Brain microvascular endothelial cell (primary cell): ENCODE results near the gene ZNF70.

Experiments used
- DNase-seq: peaks from one replicate; pipeline ENCODE4 v3.0.0-alpha.2; 2020
- H3K27ac ChIP-seq: fragments of 250-450 bp; sonication (Bioruptor Pico); 2 replicates; pipeline ENCODE4 v1.5.1; 2020; ENCODE audit warnings: mild to moderate bottlenecking, moderate library complexity
- H3K27me3 ChIP-seq: fragments of 250-450 bp; sonication (Bioruptor Pico); replicated peaks from 2 replicates; pipeline ENCODE4 v1.5.1; 2020; ENCODE audit warnings: mild to moderate bottlenecking
- H3K36me3 ChIP-seq: fragments of 250-450 bp; sonication (Bioruptor Pico); replicated peaks from 2 replicates; pipeline ENCODE4 v1.5.1; 2020; ENCODE audit warnings: mild to moderate bottlenecking
- H3K4me3 ChIP-seq: 2 replicates; pipeline ENCODE4 v1.5.1; 2011; ENCODE audit warnings: low read depth, mild to moderate bottlenecking, control low read depth, low read length, moderate library complexity
- in situ Hi-C: cut with HindIII; loops from 2 replicates; pipeline ENCODE4 v1.10.0; 2017; ENCODE audit warnings: low sequenced_read_pairs, low pct_ligation_motif_present
- TF ChIP-seq, protein P1 (sequence below): IDR thresholded peaks from 2 replicates; pipeline ENCODE4 v1.5.1; 2011; ENCODE audit warnings: low read depth, mild to moderate bottlenecking, moderate library complexity, low read length, control low read depth, inconsistent platforms; ENCODE audit errors: missing control alignments

Gene ZNF70

DNA sequence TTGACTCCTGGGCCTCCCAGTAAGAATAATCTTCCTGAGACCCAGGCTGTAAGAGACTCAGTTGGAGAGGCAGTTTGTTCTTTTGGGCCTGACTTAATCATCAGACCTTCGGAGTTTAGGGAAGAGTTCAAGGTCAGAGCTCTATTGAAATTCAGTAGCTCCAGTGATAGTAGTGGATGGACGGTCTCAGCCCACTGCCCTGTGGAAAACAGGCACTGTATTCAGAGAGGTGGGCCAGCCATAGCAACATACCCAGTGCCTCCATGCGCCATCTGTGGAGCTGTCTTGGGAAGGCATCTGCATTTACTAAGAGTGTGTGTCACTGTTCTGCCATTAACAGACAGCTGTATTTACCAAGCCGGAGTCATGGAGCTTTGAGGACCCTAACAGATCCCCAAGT, 38.7 kb upstream of the ZNF70 start:
- no peak for DNase-seq
- TF ChIP-seq, protein P1, sequence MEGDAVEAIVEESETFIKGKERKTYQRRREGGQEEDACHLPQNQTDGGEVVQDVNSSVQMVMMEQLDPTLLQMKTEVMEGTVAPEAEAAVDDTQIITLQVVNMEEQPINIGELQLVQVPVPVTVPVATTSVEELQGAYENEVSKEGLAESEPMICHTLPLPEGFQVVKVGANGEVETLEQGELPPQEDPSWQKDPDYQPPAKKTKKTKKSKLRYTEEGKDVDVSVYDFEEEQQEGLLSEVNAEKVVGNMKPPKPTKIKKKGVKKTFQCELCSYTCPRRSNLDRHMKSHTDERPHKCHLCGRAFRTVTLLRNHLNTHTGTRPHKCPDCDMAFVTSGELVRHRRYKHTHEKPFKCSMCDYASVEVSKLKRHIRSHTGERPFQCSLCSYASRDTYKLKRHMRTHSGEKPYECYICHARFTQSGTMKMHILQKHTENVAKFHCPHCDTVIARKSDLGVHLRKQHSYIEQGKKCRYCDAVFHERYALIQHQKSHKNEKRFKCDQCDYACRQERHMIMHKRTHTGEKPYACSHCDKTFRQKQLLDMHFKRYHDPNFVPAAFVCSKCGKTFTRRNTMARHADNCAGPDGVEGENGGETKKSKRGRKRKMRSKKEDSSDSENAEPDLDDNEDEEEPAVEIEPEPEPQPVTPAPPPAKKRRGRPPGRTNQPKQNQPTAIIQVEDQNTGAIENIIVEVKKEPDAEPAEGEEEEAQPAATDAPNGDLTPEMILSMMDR = peak; percentile 26
- Histone ChIP-seq H3K4me3 (no peak overlapping the region), H3K27ac (no peak overlapping the region), H3K27me3 (no peaks in the 10 kb centered on the region), H3K36me3 (peaks cover 17% of the 10 kb centered on the region)
- in situ Hi-C loops = no loop called here

DNA sequence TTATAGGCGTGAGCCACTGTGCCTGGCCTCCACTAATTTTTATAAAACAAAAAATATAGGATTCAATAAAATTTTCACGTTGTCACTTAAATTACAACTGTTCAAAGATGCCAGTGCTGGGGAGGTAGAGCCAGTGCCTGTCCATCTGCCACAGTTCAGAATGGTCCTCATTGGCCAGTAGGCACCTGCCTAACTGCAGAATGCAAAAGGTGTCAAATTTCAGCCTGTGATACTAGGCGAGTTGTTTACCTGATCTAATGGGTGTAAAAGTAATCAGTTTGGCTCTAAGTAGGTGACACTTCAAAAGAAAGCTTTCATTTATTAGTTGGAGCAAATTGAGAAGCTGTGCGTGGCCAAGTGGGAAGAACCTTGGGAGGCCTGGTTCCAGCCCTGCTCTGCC, 38.2 kb upstream of the ZNF70 start:
- Histone ChIP-seq H3K27ac (no peak overlapping the region), H3K36me3 (peaks cover 12% of the 10 kb centered on the region), H3K27me3 (no peaks in the 10 kb centered on the region), H3K4me3 (no peak overlapping the region)
- TF ChIP-seq, protein P1 = no peak
- no peak for DNase-seq
- in situ Hi-C loops = no loop called here

DNA sequence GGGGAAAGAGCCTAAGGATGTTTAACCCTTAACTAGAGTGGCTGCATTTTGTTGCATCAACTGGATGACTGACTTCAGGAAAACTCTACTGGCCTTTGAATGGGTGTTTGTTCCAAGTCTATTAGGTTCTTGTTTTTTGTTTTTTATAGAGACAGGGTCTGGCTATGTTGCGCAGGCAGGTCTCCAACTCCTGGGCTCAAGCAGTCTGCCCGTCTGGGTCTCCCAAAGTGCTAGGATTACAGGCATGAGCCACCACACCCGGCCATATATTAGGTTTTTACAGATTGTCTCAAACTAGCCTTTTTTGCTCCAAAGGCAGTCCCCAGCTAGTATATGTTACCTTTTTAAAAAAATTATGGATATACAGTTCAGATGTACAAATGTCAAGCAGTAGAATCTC, 37.0 kb upstream of the ZNF70 start:
- no peaks in the 10 kb centered on the region for H3K27me3 ChIP-seq
- DNase-seq = no peak
- TF ChIP-seq, protein P1 = no peak
- in situ Hi-C loops = no loop called here
- peak overlapping the region; percentile 89 for H3K4me3 ChIP-seq
- H3K36me3 ChIP-seq = peaks cover 3% of the 10 kb centered on the region
- no peak overlapping the region for H3K27ac ChIP-seq

DNA sequence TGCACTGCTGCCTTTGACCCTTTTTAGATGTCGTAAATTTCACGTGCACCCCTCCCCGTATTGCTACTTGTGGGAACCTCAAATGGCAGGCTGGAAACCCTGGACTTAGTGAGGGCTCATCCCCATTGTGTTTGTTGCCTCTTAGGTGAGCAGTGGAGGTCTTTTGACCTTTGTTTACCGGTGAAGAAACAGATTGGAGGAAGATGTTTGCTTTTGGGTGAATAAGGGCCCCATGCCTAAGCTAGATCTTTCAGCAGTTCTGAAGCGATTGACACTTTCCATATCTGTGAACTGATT, 36.6 kb upstream of the ZNF70 start:
- Histone ChIP-seq H3K4me3 (peak overlapping the region; percentile 89), H3K36me3 (peaks cover 3% of the 10 kb centered on the region), H3K27ac (peak overlapping the region; percentile 94), H3K27me3 (no peaks in the 10 kb centered on the region)
- TF ChIP-seq, protein P1 = no peak
- in situ Hi-C loops = no loop called here
- no peak for DNase-seq

DNA sequence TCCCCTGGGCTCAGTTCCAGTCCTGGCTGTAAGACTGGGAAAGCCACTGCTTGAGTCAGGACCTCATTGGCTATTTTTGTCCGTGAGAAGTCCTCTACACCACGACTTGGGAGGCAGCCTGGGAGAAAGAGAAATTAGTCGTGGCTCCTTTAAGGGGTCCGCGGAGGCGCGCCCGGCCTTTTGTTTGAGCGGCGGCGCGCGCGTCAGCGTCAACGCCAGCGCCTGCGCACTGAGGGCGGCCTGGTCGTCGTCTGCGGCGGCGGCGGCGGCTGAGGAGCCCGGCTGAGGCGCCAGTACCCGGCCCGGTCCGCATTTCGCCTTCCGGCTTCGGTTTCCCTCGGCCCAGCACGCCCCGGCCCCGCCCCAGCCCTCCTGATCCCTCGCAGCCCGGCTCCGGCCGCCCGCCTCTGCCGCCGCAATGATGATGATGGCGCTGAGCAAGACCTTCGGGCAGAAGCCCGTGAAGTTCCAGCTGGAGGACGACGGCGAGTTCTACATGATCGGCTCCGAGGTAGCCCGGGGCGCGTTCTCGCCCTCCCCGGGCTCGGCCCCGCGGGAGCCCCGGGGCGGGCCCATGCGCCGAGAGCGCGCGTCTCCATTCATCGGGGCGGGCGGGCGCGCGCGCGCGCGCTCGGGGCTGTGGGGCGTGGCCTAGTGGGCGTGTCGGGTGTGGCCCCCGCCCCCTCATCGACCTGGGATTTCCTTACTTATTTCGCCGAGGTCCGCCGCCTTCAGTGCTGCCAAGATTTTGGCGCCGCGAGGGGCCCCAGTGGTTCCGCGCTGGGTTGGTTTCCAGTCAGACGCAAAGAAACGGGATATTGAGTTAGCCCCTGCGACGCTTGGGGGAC, 36.1 kb upstream of the ZNF70 start, which contains the start of gene SMARCB1:
Gene SMARCB1, plus strand, starts transcription at position 215 of the 848 bp plus-strand sequence. Its CDS starts 204 bp downstream, at position 419.
- peak; percentile 85 for DNase-seq
- Histone ChIP-seq H3K36me3 (no peaks in the 10 kb centered on the region), H3K4me3 (peak within 1 kb of the TSS; percentile 89), H3K27me3 (no peaks in the 10 kb centered on the region), H3K27ac (peak within 1 kb of the TSS; percentile 94)
- TF ChIP-seq, protein P1 = no peak
- in situ Hi-C loops = no loop called here
